Measurements from ENCODE around the gene MCC.
A peak's percentile ranks its signal among the peaks of the same experiment; 100 is the strongest.

- TF ChIP-seq TAF1 (IDR thresholded peaks at IDR 0.05; ENCODE audit: borderline replicate concordance, insufficient read depth, low read length) (no peak), POLR2AphosphoS5 (IDR thresholded peaks at IDR 0.05; ENCODE audit: low read depth, low read length) (0 out of 2 replicates have a peak, but pooled peaks have one; percentile 7), SIN3A (IDR thresholded peaks at IDR 0.05; ENCODE audit: borderline replicate concordance, insufficient read depth, low read length) (no peak), REST (IDR thresholded peaks at IDR 0.05; ENCODE audit: insufficient read depth in 1 of 2, low read depth in 2 of 2, low read length in 2 of 2) (no peak), FOXP2 (optimal IDR thresholded peaks at IDR 0.05; ENCODE audit: borderline replicate concordance, extremely low read depth, extremely low read length, insufficient read depth) (no peak)
Observed at GRCh38 chr5:113102121-113102531, 386.1 kb downstream of the MCC start.
